ENCODE data around the gene ARF1. TPM values are rescaled to one million over a fixed set of nuclear protein-coding genes. Genes with fewer than 3 reads are reported as not detected.

The ARF1 gene
- total and polyA plus RNA-seq, 2 of the 8 experiments (the other 6 are each of a cell fraction or from before 2014, with no cell fraction given): 265 to 471 TPM

GRCh38 chr1:228046421-228047182, 35.9 kb upstream of the ARF1 start:
- no peak overlapping the region for H3K56ac ChIP-seq (replicated peaks; ENCODE audit: insufficient read length, low read depth, low read length)
- no peaks in the 10 kb centered on the region for H3K79me2 ChIP-seq (ENCODE audit: control insufficient read depth in 1 of 2, insufficient read depth in 2 of 2, low read length in 2 of 2)
- peaks cover 0 to 11% (median 3%) of the 10 kb centered on the region in 4 experiments; a peak in 4 of 7 replicates for H3K4me1 ChIP-seq (replicated peaks in 1 of 4; ENCODE audit: control insufficient read depth in 3 of 4, insufficient read depth in 4 of 4, low read length in 3 of 4)
- DNase-seq (ENCODE audit: low read depth in 1 of 2, low spot score in 2 of 2) (peak in 1 of 2 experiments; percentile 37), FAIRE-seq (no peak)
- H4K20me1 ChIP-seq (replicated peaks in 1 of 2; ENCODE audit: control insufficient read depth in 1 of 2, insufficient read depth in 2 of 2, low read length in 2 of 2): peaks cover 2 to 14% of the 10 kb centered on the region in 2 experiments
- no peak overlapping the region for H3K4ac ChIP-seq (replicated peaks; ENCODE audit: insufficient read length, low read depth, low read length)
- no peak overlapping the region for H3K23ac ChIP-seq (ENCODE audit: insufficient read length)
- H3K14ac ChIP-seq (ENCODE audit: insufficient read length): no peak overlapping the region
- no peak overlapping the region; a peak in 1 of 7 replicates for H3K9ac ChIP-seq (replicated peaks in 1 of 4; ENCODE audit: extremely low read depth in 1 of 4, low read depth in 3 of 4, low read length in 3 of 4)
- 0 out of 2 replicates have a peak overlapping the region, but pooled peaks have one; percentile 43 for H2BK12ac ChIP-seq (ENCODE audit: low read depth, low read length)
- 89% methylated on average over 8 of the region's 8 CpGs; no CpG with 5 or more reads in 1 of the 2 experiments for WGBS, 2 experiments (ENCODE audit: extremely low coverage in 1 of 2, insufficient coverage in 1 of 2, insufficient read length in 1 of 2, insufficient replicate concordance in 2 of 2, low coverage in 1 of 2, low lambda C conversion rate in 2 of 2, missing lambda C conversion rate in 1 of 2)
- peaks cover 16% of the 10 kb centered on the region for H3K23me2 ChIP-seq (ENCODE audit: low read depth, low read length)
- H2BK15ac ChIP-seq (ENCODE audit: low read length): 0 out of 2 replicates have a peak overlapping the region, but pooled peaks have one; percentile 29
- H3K9me3 ChIP-seq (ENCODE audit: insufficient read depth in 2 of 2, low read depth in 1 of 2, low read length in 1 of 2): no peaks in the 10 kb centered on the region
- CTCF ChIA-PET (ENCODE audit: partially characterized antibody): interaction anchor here (1.8 kb wide), 1 partner anchor 47 kb away, joined by 7 read pairs; no protein-coding TSS in a partner anchor
- H4K5ac ChIP-seq (ENCODE audit: insufficient read length, low read depth, low read length): no peak overlapping the region
- no peak overlapping the region for H3K18ac ChIP-seq (ENCODE audit: extremely low read depth, low read length)
- no peak overlapping the region for H2BK5ac ChIP-seq (ENCODE audit: low read depth, low read length)
- no peaks in the 10 kb centered on the region for H3K36me3 ChIP-seq (ENCODE audit: control insufficient read depth in 2 of 4, insufficient read depth in 4 of 4, low read length in 3 of 4)
- no peak overlapping the region for H3K27ac ChIP-seq (ENCODE audit: low read depth, low read length)
- no peak overlapping the region for H2AFZ ChIP-seq (ENCODE audit: low read length)
- no peak overlapping the region for H3K4me3 ChIP-seq (ENCODE audit: extremely low read depth in 1 of 4, insufficient read depth in 2 of 4, low read depth in 3 of 4, low read length in 4 of 4)
- H3K27me3 ChIP-seq (replicated peaks in 1 of 4; ENCODE audit: control insufficient read depth in 3 of 4, extremely low read depth in 1 of 4, insufficient read depth in 3 of 4, low read length in 3 of 4): peaks cover 2 to 28% (median 11%) of the 10 kb centered on the region in 4 experiments; a peak in 6 of 7 replicates
- H4K8ac ChIP-seq (ENCODE audit: extremely low read depth, insufficient read depth, low read length): no peak overlapping the region
- H4K91ac ChIP-seq (replicated peaks; ENCODE audit: insufficient read length, low read length): no peak overlapping the region
- no peak overlapping the region for H2BK20ac ChIP-seq (ENCODE audit: low read length)
- H3K4me2 ChIP-seq (ENCODE audit: insufficient read depth in 1 of 2, low read depth in 2 of 2, low read length in 2 of 2): no peak overlapping the region
- H2AK5ac ChIP-seq (ENCODE audit: low read depth, low read length): no peak overlapping the region
- POLR2A ChIA-PET (ENCODE audit: partially characterized antibody): no interaction called here
- H2BK120ac ChIP-seq (replicated peaks; ENCODE audit: low read depth, low read length): no peak overlapping the region
- H3K79me1 ChIP-seq (ENCODE audit: low read depth, low read length): no peaks in the 10 kb centered on the region
- no peak for TF ChIP-seq BRCA1 (IDR thresholded peaks at IDR 0.05; ENCODE audit: low read depth, low read length)
- no peak for TF ChIP-seq ATF3 (IDR thresholded peaks at IDR 0.05; ENCODE audit: insufficient read depth, low read depth, low read length)
- TF ChIP-seq RBBP5 (IDR thresholded peaks at IDR 0.05; ENCODE audit: borderline replicate concordance, low read depth, low read length): no peak
- no peak for TF ChIP-seq E2F6 (IDR thresholded peaks at IDR 0.05)
- no peak for TF ChIP-seq MAFK (IDR thresholded peaks at IDR 0.05; ENCODE audit: low read depth, low read length)
- TF ChIP-seq CBX8 (IDR thresholded peaks at IDR 0.05; ENCODE audit: borderline replicate concordance, low read depth, low read length): no peak
- TF ChIP-seq SUZ12 (IDR thresholded peaks at IDR 0.05; ENCODE audit: low read length): no peak; the same call in 1 of the 2 replicates
- no peak for TF ChIP-seq SP2 (IDR thresholded peaks at IDR 0.05; ENCODE audit: low read length)
- TF ChIP-seq SIRT6 (IDR thresholded peaks at IDR 0.05; ENCODE audit: low read length): no peak
- no peak for TF ChIP-seq GTF2F1 (IDR thresholded peaks at IDR 0.05; ENCODE audit: borderline replicate concordance, low read depth, low read length)
- TF ChIP-seq TAF7 (optimal IDR thresholded peaks at IDR 0.05; ENCODE audit: borderline replicate concordance, low read depth, low read length): no peak
